Measurements from ENCODE around the gene HPSE2.

DNA sequence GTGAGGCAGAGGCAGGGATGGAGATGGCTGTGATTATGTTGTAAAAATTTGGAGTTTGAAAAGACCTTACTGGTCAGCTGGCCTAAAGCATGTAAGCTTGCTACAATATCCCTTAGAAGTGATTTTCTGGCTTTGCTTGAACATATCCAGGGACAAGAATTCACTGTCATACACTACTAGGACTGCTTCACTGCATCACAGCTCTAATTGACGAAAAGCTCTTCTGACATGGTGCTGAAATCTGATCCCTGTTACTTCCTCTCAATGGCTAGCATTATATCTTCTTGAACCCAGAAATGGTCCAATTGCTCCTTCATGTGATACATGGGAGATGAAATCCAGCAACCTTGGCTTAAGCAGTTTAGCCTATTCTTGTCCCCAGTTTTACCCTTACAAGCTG lies 591.2 kb downstream of the HPSE2 start:
- TF ChIP-seq POLR2AphosphoS5 (IDR thresholded peaks at IDR 0.05; ENCODE audit: borderline replicate concordance, low read depth, low read length) = no peak
- no peak for TF ChIP-seq EZH2 (IDR thresholded peaks at IDR 0.05)
